Measurements from ENCODE around the gene SPTBN4.
"Not testable (repeated sequence)": the region's sequence is repeated elsewhere in the genome, so short reads cannot be mapped to it uniquely, and the experiment has no call there.

SPTBN4 gene

DNA sequence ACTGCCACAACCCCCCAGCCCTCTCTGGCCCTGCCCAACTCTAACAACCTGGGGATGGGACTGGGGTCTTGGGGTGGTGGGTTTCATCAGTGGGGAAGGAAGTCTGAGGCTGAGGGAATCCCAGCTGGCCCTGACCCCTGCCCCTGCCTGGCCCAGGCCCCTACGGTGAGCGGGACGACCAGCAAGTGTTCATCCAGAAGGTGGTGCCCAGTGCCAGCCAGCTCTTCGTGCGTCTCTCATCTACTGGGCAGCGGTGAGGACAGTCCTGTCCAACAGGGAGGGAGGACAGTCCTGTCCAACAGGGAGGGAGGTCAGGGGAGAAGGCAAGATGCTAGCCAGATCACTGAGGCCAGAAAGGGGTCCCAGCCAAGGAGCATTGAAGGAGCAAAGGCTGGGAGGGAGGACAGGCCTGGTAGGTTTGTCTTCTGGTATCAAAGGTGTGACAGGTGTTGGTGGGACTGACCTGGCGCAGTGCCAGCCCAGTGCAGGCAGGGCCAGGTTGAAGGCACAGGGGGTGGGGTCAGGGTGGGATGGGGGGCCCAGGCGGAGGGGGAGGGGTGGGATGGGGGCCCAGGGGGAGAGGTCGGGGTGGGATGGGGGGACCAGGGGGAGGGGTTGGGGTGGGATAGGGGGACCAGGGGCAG, 122.2 kb downstream of the SPTBN4 start:
- no peak for DNase-seq (ENCODE audit: low spot score)

DNA sequence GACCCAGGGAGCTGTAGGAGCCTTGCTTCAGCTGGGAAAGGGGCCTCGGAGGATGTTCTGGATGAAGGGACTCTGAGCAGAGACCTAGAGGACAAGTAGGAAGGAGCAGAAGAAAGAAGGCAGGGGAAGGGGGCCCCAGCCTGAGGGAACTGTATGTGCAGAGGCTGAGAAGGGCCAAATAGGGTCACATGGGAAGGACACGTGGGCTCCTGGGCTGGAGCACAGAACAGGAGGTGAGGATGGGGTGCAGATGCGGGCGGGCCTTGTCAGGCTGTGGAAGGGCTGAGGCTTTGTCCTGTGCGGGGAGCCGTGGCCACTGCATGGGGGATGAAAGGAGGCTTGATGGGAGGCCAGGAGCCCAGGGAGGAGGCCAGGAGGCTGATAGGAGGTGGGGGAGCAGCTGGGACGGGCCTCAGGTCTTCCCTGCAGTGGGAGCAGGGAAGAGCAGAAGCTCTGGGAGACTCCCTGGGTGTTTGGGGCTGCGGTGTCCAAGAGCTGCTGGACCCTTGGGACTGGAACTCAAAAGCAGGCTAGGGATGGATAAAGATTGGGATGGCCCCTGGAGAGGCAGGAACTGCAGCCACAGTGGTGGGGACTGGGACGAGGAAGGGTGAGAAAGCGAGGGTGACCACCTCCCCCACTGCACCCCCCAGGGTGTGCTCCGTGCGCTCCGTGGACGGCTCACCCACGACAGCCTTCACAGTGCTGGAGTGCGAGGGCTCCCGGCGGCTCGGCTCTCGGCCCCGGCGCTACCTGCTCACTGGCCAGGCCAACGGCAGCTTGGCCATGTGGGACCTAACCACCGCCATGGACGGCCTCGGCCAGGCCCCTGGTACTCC, 123.0 kb downstream of the SPTBN4 start:
- no peak for DNase-seq (ENCODE audit: low spot score)

DNA sequence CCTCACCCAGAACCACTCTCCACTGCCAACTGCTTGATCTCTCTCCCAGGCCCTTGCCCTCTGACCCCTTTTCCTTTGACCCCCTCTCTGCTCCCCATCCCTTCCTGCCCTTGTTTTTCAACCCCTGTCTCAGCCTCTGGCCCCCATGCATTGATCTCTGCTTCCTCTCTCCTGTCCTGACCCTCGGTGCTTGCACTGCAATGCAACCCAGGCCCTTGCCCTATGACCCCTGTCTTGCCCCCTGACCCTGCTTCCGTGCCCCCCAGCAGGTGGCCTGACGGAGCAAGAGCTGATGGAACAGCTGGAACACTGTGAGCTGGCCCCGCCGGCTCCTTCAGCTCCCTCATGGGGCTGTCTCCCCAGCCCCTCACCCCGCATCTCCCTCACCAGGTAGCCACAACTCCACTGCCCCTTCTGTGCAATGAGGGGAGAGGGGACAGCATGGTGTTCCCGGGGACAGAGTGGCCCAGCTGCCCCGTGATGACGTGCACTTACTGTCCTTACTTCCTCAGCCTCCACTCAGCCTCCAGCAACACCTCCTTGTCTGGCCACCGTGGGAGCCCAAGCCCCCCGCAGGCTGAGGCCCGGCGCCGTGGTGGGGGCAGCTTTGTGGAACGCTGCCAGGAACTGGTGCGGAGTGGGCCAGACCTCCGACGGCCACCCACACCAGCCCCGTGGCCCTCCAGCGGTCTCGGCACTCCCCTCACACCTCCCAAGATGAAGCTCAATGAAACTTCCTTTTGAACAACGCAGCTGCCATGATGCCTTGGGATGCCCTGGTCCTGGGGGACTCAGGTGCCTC, 123.9 kb downstream of the SPTBN4 start:
- no peak for DNase-seq (ENCODE audit: low spot score)

- DNase-seq (ENCODE audit: low spot score), result not testable (repeated sequence)
These were observed 124.9 kb downstream of the SPTBN4 start for GRCh38 chr19:40591724-40592123.

- no peak for DNase-seq (ENCODE audit: low spot score)
These were observed 125.4 kb downstream of the SPTBN4 start for GRCh38 chr19:40592170-40592569.

DNA sequence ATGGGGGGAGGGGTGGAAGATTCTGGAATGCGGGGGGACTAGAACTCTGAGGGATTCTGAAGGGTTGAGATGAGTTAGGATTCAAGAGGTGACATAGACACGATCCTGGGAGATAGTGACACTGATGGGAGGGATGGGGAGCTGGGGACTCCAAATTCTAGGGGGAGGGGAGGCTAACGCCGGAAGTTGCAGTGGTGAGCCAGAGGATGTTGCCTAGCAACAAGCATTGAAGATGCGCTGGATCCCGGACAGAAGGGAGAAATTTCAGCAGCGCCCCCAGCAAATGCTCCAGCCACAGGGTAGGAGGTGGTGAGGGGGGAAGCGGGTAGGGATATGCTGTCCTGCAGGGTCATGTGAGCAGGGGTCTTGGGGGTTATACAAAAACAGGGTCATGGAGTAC, 127.5 kb downstream of the SPTBN4 start:
- DNase-seq (ENCODE audit: low spot score), result no peak

- DNase-seq (ENCODE audit: low spot score), result no peak
These were observed 127.9 kb downstream of the SPTBN4 start for GRCh38 chr19:40594657-40595091.

DNA sequence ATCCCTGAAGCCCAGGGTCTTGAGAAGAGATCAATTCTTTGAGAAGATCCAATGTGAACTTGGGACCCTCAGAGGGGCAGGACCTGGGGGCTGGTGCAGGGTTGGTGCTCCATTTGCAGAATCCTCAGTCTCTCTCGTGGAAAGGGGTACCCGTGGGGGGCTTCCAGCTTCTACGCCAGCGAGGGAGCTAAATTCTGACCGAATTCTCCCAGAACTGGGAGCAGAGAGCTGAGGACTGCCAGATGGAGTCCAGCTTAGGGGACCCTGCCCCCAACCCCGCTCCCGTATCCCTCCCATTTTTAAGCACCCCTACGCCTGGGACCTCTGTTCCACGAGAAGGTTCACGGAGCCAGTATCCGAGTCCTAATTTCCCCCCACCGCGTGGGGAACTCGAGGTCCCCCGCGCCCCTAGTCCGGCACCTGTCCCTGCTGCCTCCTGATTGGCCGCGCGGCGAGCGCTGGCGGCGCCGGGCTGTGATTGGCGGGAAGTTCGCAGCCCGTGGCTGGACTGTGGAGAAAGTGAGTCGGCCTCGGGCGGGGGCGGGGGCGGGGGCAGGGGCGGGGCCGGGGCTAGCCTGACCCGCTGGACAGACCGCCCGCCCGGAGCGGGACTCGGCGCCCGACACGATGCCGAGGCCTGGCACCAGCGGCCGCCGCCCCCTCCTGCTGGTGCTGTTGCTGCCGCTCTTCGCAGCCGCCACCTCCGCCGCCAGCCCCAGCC, 130.0 kb downstream of the SPTBN4 start:
- peak; percentile 79 for DNase-seq (ENCODE audit: low spot score)

DNA sequence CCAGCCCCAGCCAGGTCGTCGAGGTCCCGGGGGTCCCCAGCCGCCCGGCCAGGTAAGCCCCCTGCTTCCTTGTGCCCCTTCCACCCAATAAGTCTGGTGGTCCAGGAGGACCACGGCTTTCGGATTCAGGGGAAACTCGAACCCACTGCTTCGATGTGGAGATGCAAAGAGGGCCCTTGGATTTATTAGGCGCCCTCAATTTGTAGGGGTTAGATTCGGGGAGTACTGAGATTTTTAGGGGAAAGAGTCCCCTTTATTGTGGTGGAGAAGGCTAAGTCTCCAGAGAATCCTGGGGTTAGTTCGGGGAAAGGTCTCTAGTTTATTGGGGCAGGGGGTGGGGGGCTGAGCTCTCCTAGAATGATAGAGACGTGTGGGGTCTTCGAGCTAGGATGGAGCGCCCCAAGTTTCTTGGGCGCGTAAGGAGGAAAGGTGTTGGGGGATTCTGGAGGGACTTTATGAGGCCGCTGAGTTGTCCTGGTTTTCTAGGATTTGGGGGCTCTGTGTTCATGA, 130.6 kb downstream of the SPTBN4 start:
- DNase-seq (ENCODE audit: low spot score), result no peak

- peak; percentile 99 for DNase-seq (ENCODE audit: low spot score)
These were observed 131.5 kb downstream of the SPTBN4 start for GRCh38 chr19:40598121-40598917.

DNA sequence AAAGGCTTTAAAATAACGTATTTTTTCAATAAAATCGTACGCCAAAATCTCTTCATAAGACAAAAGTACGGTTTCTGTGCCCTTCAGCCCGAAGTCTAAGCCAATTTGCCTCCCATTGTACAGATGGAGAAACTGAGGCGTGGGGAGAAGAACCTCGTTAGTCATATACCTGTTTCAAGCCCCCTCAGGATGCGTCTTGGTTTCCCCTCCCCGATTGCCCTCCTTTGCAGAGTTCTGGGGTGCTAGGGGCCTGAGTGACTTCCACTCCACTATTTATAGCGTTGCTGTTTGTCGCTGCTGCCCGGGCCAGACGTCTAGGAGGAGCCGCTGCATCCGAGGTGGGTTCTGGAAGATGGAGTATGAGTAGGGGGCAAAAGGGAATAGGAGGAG, 132.1 kb downstream of the SPTBN4 start:
- DNase-seq (ENCODE audit: low spot score), result no peak

DNA sequence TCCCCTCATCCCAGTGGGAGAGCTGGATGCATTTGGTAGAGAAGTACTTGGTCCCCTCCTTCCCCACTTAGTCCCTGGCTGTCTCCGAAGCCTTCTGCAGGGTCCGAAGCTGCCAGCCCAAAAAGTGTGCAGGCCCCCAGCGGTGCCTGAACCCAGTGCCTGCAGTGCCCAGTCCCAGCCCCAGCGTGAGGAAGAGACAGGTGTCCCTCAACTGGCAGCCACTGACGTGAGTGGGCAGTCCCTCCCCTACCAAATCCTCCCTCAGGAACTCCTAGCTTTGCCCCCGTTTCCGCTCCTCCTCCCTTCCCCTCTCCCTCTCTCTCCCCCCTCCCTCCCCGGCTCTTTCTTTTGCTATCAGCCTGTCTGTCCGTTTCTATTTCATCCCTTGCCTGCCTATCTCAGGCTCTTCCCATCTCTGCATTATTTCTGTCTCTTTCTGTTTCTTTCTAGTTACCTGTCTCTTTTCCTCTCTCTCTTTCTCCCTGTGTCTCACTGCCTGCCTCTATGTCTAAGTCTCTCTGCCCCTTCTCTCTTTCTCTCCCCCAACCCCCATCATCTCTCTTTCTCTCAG, 132.6 kb downstream of the SPTBN4 start:
- no peak for DNase-seq (ENCODE audit: low spot score)

DNA sequence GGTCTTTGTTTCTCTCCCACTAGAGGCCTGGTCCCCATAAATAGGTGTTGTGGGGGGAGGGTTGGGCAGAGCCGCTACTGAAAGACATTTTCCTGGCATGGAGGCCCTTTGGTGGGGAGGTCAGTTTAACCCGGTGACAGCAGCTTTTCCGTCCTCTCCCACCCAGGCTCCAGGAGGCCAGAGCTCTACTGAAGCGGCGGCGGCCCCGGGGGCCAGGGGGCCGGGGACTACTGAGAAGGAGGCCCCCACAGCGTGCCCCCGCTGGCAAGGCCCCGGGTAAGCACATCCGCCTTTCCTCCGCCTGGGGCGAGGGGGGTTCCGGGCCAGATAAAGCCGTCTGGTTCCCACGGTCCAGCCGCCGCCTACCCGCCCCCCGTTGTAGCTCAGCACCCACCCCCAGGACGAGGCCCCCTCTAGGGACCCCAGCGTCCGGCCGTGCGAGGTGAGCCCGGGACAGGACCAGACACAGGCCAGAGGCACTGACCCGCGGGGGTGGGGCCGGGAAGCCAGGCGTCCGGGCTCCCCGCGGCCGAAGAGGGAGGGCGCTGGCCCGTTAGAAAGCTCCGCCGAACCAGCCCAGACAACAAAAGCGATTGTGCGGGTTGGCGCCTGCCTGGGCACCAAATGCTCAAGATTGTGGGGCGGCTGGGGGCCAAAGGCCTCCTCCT, 133.2 kb downstream of the SPTBN4 start:
- DNase-seq (ENCODE audit: low spot score), result no peak

DNA sequence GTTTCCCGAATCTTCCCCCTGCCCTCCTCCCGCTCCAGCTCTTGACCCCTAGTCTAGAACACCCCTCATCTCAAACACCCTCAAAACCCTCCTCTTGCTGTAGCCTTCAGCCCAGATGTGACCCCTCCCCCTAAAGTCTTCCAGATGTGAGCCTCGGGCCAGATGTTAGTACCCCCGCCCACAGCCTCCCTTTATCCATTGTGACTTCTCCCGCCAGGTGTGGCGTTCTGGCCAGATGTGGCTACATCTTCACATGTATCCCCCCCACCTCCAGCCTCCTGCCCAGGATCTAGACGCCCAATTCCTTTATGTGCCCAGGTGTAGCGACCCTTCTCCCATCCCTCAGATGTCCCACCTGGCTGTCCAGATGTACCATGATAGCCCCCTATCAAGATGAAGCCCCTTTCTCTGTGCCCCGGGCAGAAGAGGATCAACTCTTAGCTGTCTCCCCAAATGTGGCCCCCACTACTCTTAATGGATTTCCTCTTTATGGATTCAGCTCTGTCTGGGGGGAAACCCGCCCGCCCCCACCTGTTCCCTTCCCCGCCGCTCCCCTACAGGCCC, 133.9 kb downstream of the SPTBN4 start:
- DNase-seq (ENCODE audit: low spot score), result no peak

GRCh38 chr19:40601134-40601974, 134.6 kb downstream of the SPTBN4 start, which contains the start of gene LTBP4:
Gene LTBP4 (plus strand): TSS chr19:40601369. CDS start chr19:40601388, 19 bp downstream.
- no peak for DNase-seq (ENCODE audit: low spot score)

- DNase-seq (ENCODE audit: low spot score), result no peak
These were observed 136.2 kb downstream of the SPTBN4 start for GRCh38 chr19:40603071-40603388.

- DNase-seq (ENCODE audit: low spot score), result peak; percentile 99
These were observed 136.8 kb downstream of the SPTBN4 start for GRCh38 chr19:40603389-40604170.

DNA sequence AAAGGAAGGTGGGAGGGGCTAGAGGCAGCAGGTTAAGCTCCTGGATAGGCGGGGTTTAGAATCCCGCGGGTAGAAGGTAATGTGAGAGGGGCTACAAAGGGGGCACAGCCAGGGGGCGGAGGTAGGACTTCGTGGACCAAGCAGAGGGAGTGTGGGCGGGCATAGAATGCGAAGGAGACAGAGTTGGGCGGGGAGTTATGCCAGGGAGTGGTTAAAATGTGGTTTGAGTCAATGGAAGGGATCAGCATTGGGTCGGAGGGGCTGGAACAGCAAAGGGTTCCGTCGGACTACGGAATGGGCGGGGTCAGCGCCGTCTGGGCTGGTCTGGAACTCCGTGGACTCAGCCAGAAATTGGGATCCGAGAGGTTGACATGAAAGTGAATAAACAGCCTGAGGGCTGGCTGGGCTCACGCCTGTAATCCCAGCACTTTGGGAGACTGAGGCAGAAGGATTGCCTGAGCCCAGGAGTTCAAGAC, 137.4 kb downstream of the SPTBN4 start:
- no peak for DNase-seq (ENCODE audit: low spot score)
